Measurements from ENCODE around the gene NDNF.

Gene NDNF

GRCh38 chr4:121061215-121061614 is 11.1 kb downstream of the NDNF start:
- no peak for TF ChIP-seq CREB1 (IDR thresholded peaks at IDR 0.05; ENCODE audit: low read depth)
- TF ChIP-seq USF1 (IDR thresholded peaks at IDR 0.05), result no peak
- no peak for TF ChIP-seq CEBPB (IDR thresholded peaks at IDR 0.05)
- TF ChIP-seq EGR1 (IDR thresholded peaks at IDR 0.05), result no peak
- no peak for TF ChIP-seq ZBTB7A (IDR thresholded peaks at IDR 0.05; ENCODE audit: low read depth)
- no peak for TF ChIP-seq TCF12 (IDR thresholded peaks at IDR 0.05; ENCODE audit: low read depth)
- TF ChIP-seq MAX (IDR thresholded peaks at IDR 0.05), result no peak
- no peak for TF ChIP-seq YY1 (IDR thresholded peaks at IDR 0.05; ENCODE audit: low read depth)
- TF ChIP-seq RAD21 (IDR thresholded peaks at IDR 0.05; ENCODE audit: low read depth), result no peak
- no peak for TF ChIP-seq REST (IDR thresholded peaks at IDR 0.05; ENCODE audit: low read depth)
- no peak for TF ChIP-seq FOXM1 (IDR thresholded peaks at IDR 0.05; ENCODE audit: borderline replicate concordance, low read depth)
- no peak for TF ChIP-seq TAF1 (IDR thresholded peaks at IDR 0.05; ENCODE audit: low read depth)
- no peak for TF ChIP-seq NFIC (IDR thresholded peaks at IDR 0.05)
- no peak for TF ChIP-seq EP300 (IDR thresholded peaks at IDR 0.05; ENCODE audit: borderline replicate concordance)
- TF ChIP-seq TEAD4 (IDR thresholded peaks at IDR 0.05), result no peak

GRCh38 chr4:121057466-121057922 is 14.8 kb downstream of the NDNF start:
- TF ChIP-seq REST (IDR thresholded peaks at IDR 0.05; ENCODE audit: low read depth) (no peak), USF1 (IDR thresholded peaks at IDR 0.05) (no peak), YY1 (IDR thresholded peaks at IDR 0.05; ENCODE audit: low read depth) (no peak)

GRCh38 chr4:121056066-121056465 is 16.3 kb downstream of the NDNF start:
- TF ChIP-seq CREB1 (IDR thresholded peaks at IDR 0.05; ENCODE audit: low read depth), result no peak
- TF ChIP-seq MAX (IDR thresholded peaks at IDR 0.05), result no peak
- TF ChIP-seq EP300 (IDR thresholded peaks at IDR 0.05; ENCODE audit: borderline replicate concordance), result no peak
- TF ChIP-seq RAD21 (IDR thresholded peaks at IDR 0.05; ENCODE audit: low read depth), result no peak
- TF ChIP-seq REST (IDR thresholded peaks at IDR 0.05; ENCODE audit: low read depth), result no peak
- no peak for TF ChIP-seq EGR1 (IDR thresholded peaks at IDR 0.05)
- TF ChIP-seq TCF12 (IDR thresholded peaks at IDR 0.05; ENCODE audit: low read depth), result no peak
- no peak for TF ChIP-seq FOXM1 (IDR thresholded peaks at IDR 0.05; ENCODE audit: borderline replicate concordance, low read depth)
- no peak for TF ChIP-seq USF1 (IDR thresholded peaks at IDR 0.05)
- TF ChIP-seq YY1 (IDR thresholded peaks at IDR 0.05; ENCODE audit: low read depth), result no peak
- no peak for TF ChIP-seq TEAD4 (IDR thresholded peaks at IDR 0.05)
- TF ChIP-seq CEBPB (IDR thresholded peaks at IDR 0.05), result no peak
- no peak for TF ChIP-seq TAF1 (IDR thresholded peaks at IDR 0.05; ENCODE audit: low read depth)
- no peak for TF ChIP-seq ZBTB7A (IDR thresholded peaks at IDR 0.05; ENCODE audit: low read depth)
- no peak for TF ChIP-seq NFIC (IDR thresholded peaks at IDR 0.05)

- TF ChIP-seq TEAD4 (IDR thresholded peaks at IDR 0.05), result no peak
- no peak for TF ChIP-seq REST (IDR thresholded peaks at IDR 0.05; ENCODE audit: low read depth)
- TF ChIP-seq YY1 (IDR thresholded peaks at IDR 0.05; ENCODE audit: low read depth), result no peak
- no peak for TF ChIP-seq RAD21 (IDR thresholded peaks at IDR 0.05; ENCODE audit: low read depth)
- TF ChIP-seq TAF1 (IDR thresholded peaks at IDR 0.05; ENCODE audit: low read depth), result no peak
Measured at GRCh38 chr4:121054373-121054772, 18.0 kb downstream of the NDNF start.
